ENCODE measurements around the gene RHOBTB3.

GRCh38 chr5:95770830-95771708 is 39.9 kb downstream of the RHOBTB3 start:
- TF ChIP-seq CTCF (IDR thresholded peaks at IDR 0.05) (no peak), POLR2A (IDR thresholded peaks at IDR 0.05) (no peak), EP300 (IDR thresholded peaks at IDR 0.05) (no peak), POLR2AphosphoS5 (IDR thresholded peaks at IDR 0.05) (no peak)
